Stimulated activated naive CD4-positive, alpha-beta T cell (primary cell): ENCODE data around the gene GIN1.
"Not testable (repeated sequence)": the region's sequence is repeated elsewhere in the genome, so short reads cannot be mapped to it uniquely, and the experiment has no call there.

Experiments
- DNase-seq, 6 experiments: peaks; one replicate each; lab custom pipeline; 2025; lab: John Stamatoyannopoulos, UW

The GIN1 gene

DNA sequence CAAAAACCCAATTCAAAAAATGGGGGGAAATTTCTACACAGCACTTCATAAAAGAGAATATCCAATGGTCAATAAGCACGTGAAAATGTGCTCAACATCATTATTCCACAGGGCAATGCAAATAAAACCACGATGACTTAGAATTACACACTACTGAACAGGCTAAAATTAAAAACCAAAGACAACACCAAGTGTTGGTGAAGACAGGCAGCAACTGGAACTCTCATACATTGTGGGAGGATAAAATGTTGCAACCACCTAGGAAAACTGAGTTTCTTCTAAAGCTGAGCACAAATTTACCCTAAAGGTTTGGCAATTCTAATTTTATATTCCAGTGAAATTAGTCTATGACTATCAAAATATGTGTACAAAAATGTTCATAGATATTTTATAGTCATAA lies 9.5 kb downstream of the GIN1 start:
- DNase-seq = no peak

DNA sequence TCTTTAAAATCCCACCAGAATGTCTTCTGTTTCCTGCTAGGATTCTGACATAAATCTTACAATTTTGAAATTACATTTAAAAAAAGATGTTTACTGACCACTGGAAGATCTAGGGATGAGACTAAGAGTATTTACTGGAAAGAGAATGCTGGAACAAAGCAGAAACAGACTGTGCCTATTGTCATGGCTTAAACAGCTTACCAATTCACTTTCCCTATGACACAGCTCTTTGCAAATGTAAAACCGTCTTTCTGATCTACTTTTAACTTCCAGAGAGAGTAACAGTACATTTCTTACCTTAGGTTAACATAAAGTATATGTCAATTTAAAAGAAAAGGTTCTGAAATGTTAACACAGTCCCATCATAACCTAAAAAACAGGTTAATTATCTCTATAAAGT lies 10.7 kb downstream of the GIN1 start:
- no peak for DNase-seq

DNA sequence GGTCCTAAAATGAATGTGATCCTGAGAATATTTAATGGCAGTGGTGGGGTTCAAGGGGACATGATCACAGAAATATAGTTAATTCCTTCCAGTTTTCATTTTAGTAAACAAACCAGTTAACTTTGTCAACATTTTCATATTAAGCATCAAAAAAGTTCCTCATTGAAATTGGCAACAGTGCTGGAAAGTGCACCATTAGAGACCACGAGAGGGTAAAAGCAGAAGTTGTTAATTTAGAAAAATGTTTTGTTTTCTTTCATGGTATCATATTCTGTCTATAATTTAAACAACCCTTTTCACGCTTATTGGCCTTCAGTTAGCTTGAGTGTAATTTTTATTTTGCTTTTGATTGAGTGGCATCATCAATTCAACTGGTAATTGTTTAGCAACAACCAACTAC lies 11.9 kb downstream of the GIN1 start:
- no peak for DNase-seq

DNA sequence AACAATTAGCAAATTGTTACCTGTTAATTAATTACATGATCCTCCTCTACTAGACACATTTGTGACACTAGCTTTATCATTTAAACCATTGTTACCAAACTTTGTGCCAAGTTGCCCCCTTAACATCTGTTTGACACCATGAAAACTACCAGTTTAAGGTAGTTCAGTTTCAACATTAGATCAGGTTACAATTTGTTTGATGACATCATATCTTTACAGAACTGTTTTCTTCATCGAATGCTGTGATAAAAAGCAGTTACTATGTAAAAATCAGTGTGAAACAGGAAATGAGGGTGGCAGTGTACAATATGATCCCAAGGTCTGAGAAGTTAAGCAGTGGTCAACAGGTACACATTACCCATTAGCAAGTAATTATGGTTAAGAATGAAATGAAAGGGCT lies 17.7 kb downstream of the GIN1 start:
- no peak for DNase-seq

DNA sequence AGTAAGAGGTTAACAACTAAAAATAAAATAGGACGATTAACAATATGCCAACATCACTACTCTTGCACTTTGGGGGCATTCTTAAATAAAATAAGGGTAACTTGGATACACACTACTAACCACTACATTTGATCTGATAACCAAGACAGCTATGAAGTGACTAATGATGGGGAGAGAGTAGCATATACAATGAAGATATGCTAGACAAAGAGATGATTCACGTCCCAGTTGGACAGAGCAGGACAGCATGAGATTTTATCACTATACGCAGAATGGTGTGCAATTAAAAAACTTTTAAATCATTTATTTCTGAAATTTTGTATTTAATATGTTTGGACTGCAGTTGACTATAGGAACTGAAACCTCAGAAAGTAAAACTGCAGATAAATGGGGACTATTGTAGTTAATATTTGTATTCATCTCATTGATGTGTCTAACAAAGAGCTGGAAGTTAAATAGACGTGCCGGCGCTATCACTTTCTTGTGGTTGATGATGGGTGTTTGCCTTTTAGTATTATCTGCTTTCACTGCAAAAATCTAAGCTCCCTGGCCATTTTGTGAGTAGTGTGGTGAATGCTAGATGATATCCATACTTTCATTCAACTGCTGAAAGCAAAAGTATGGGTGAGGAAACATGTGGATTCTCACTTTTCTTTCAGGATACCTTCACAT lies 18.7 kb downstream of the GIN1 start:
- DNase-seq = no peak

DNA sequence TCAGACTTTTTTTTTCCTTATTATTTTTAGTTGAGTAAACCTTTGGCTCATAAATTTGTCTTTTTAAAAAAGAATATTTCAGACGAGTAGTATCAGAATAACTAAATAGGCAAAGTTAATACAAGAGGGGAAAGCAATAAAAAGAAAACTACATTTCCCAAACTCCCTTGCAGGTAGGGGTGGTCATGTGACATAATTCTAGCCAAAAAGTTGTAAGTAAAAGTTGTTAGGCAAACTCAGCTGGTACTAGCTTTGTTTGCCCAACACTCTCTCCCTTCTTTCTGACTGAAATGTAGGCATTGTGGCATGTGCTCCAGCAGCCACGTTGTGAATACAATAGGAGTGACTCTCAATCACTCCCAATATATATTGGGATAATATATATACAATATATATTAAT lies 20.9 kb downstream of the GIN1 start:
- no peak for DNase-seq

DNA sequence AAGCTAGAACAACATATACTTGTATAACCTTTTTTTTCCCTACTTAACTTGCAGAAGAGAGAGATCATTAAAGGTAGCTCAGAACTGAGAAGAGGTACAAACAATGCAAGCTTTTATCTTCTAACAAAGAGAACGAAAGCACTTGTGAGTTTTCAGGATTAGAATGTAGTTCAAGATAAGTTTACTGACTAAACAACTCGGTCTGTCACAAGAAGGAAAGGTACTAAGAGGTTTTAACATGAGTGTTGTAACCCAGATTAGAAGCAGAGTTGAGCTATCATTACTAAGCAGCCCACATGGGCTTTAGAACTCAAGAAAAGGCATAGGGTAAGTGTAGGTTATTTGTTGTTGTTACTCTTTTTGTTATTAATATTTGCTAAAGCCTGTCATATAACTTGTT lies 25.2 kb downstream of the GIN1 start:
- DNase-seq = no peak

DNA sequence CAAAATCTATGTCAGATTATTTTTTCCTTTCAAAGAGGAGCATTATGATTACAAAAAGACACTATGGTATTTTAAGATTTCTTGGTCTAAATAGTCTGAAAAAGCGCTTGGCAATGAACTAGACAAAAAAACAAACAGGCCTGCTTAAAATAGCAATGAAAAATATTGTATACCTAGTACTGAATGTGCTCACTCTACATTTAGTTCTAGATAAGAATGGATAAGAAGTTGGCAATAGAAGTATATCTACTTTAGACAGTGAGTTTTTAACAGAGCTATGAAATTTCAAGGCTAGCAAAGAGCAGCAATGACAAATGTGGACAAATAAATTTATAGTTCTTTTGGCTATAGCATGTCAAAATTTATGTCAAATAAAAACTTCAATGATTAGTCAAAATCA lies 26.2 kb downstream of the GIN1 start:
- no peak for DNase-seq

DNA sequence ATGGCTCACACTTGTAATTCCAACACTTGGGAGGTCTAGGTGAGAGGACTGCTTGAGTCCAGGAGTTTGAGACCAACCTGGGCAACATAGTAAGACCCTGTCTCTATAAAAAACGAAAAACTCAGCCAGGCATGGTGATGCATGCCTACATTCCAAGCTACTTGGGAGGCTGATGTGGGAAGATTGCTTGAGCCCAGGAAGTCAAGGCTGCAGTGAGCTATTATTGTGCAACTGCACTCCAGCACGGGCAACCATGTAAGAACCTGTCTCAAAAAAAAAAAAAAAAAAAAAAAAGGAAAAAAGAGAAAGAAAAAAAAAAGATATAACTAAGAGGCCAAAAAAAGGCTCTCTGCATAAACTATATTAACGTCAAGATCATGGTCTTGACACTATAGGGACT lies 27.3 kb downstream of the GIN1 start:
- no peak for DNase-seq

DNA sequence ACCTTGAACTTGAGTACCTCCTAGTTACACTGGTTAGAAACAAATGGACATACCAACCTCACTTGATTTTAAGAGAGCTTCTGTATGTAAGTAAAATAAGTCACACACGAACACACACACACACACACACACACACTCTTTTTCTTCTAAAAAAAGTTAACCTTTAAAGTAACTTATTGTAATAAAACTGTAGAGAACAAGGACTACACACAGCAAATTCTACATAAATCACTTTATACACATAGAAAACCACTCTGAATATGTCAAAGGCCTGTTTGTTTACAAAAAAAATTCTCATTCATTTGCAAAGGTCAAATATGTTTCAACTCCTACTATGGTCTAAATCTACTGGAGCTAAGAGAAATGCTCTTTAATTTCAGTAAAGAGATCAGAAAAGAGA lies 29.1 kb downstream of the GIN1 start:
- no peak for DNase-seq

DNA sequence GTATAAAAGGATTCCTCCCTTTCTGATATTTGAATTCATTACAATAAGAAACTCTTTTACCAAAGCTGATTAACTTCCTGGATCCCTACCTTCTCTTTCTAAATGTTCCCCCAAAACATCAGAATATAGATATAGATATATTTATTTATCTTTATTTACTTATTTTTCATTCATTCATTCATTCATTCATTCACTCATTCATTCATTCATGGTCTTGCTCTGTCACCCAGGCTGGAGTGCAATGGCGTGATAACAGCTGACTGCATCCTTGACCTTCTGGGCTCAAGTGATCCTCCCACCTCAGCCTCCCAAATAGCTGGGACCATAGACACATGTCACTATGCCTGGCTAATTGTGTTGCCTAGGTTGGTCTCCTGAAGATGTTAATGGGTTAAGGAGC lies 30.7 kb downstream of the GIN1 start:
- DNase-seq = no peak

DNA sequence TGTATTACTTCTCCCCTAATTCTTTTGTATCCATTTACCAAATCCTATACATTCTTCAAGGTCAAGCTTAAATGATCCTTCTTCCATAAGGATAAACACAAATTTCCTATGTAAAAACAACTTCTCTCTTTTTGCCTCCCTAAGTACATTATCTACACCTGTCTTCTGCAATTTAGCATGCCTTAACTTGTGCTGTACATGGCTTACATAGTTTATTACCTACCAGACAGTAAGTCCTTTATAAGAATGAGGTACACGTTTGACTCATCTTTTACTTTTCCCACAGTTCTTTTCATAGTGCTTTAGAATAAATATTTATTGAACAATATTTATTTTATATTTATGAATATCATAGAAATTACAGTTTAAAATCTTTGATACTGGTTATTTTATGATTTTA lies 33.4 kb downstream of the GIN1 start:
- DNase-seq = no peak

DNA sequence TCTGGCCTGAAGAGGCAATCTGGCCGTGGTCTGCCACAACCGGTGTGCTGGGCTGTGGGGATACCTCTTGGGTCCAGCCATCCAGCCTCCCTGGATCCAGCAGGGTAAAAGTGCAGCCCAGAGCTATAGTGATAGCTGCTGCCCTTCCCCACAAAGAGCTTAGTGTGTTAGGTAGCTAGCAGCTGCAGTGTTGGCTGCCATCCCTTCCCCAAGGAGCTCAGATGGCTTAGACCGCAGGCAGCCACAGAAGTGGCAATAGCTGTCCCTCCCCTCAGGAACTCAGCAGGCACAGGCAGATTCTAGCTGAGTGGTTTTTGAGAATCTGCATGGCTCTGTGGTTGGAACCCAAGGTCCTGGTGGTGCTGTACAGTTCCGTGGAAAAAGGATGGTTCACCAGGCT lies 40.1 kb downstream of the GIN1 start:
- DNase-seq = no peak

DNA sequence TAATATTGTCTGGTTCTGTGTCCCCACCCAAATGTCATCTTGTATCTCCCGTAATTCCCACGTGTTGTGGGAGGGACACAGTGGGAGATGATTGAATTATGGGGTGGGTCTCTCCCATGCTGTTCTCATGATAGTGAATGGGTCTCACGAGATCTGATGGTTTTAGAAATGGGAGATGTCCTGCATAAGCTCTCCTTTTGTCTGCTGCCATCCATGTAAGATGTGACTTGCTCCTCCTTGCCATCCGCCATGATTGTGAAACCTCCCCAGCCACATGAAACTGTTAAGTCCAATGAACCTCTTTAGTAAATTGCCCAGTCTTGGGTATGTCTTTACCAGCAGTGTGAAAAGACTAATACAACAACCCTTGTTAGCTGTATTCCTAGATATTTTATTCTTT lies 44.5 kb downstream of the GIN1 start:
- DNase-seq = no peak

DNA sequence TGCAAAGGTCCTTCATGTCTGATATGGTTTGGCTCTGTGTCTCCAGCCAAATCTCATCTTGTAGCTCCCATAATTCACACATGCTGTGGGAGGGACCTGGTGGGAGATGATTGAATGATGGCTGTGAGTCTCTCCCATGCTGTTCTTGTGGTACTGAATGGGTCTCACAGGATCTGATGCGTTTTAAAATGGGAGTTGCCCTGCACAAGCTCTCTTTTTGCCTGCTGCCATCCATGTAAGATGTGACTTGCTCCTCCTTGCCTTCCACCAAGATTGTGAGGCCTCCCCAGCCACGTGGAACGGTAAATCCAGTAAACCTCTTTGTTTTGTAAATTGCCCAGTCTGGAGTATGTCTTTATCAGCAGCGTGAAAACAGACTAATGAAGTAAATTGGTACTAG lies 46.4 kb downstream of the GIN1 start:
- DNase-seq = not testable (repeated sequence)

DNA sequence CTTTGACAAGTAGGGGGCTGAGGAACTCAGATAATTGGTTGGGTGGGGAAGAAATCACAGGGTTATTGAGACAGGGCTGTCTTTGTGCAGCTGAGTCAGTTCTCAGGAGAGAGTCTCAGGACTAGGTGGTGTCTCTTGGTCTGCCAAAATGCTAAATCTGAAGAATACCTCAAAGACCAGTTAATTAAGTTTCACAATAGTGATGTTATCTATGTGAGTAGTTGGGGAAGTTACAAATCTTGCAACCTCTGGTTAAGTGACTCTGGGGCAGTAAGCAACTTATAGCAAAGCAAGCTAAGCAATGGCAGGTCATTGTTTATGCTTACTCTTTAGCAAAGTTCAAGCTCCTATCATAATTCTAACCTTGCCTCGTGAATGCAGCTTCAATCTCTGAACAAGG lies 53.6 kb downstream of the GIN1 start:
- no peak for DNase-seq

DNA sequence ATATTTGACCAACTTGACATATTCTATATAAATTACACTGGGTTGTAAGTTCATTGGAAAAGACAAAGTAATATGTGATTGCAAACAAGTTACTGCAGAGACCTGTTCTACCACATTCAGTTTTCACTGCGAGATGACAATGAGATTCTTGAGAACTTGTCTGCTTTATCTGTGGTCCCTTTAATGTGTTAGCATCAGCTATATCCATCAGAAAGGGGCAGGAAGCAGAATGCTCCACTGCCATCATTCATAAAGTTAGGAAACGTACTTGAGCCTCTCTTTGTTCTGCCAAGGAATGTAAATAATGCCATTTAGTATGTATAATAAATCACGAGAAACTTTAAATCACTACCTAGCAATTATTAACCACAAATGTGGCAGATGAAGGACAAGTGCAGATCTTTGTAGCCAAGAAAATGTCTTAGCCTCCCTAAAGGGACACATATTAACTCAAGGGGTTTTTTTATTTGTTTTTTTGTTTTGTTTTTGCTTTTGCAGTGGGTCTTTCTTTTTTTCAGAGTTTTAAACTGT lies 59.4 kb downstream of the GIN1 start:
- DNase-seq = no peak

DNA sequence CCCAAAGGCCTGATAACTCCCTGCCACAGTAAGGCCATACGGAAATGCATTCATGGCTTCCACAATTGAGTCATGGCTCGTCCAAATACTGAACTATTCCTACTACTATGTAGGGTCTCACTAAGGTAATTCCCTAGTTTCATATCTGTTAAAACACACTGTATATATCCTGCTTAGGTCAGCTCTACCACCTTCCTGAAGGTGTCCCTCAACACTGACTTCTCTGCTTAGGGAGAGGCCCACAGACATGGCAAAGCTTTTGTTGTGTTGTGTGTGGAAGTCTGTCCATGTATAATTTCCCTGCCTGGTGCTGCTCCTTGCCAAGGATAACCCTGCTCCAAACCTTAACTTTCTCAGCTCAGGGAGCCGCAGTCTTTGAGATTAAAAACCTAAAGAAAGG lies 60.4 kb downstream of the GIN1 start:
- DNase-seq = no peak

DNA sequence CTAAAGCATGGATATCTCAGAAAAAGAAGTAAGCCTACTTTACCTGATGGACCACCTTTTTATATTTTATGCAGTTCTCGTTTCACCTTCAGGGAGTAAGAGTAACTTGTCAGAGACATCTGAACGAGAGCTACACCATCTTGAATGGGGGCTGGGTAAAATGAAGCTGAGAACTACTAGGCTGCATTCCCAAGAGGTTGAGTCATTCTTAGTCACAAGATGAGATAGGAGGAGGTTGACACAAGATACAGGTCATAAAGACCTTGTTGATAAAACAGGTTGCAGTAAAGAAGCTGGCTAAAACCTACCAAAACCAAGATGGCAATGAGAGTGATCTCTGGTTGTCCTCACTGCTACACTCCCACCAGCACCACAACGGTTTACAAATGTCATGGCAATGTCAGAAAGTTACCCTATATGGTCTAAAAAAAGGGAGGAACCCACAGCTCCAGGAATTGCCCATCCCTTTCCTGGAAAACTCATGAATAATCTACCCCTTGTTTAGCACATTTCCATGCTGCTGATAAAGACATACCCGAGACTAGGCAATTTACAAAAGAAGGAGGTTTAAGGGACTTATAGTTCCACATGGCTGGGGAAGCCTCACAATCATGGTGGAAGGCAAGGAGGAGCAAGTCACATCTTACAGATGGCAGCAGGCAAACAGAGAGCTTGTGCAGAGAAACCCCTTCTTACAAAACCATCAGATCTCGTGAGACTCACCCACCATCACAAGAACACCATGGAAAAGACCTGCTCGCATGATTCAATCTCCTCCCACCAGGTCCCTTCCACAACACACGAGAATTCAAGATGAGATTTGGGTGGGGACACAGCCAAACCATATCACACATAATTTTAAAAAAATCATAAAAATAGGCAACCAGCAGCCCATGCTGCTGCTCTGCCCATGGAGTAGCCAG lies 62.5 kb downstream of the GIN1 start:
- DNase-seq = no peak

DNA sequence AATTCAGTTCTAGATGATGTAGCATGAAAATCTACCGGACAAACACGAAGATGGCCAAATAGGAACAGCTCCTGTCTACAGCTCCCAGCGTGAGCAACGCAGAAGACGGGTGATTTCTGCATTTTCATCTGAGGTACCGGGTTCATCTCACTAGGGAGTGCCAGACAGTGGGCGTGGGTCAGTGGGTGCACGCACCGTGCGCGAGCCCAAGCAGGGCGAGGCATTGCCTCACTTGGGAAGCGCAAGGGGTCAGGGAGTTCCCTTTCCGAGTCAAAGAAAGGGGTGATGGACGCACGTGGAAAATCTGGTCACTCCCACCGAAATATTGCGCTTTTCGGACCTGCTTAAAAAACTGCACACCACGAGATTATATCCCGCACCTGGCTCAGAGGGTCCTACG lies 73.2 kb downstream of the GIN1 start:
- DNase-seq = not testable (repeated sequence)

DNA sequence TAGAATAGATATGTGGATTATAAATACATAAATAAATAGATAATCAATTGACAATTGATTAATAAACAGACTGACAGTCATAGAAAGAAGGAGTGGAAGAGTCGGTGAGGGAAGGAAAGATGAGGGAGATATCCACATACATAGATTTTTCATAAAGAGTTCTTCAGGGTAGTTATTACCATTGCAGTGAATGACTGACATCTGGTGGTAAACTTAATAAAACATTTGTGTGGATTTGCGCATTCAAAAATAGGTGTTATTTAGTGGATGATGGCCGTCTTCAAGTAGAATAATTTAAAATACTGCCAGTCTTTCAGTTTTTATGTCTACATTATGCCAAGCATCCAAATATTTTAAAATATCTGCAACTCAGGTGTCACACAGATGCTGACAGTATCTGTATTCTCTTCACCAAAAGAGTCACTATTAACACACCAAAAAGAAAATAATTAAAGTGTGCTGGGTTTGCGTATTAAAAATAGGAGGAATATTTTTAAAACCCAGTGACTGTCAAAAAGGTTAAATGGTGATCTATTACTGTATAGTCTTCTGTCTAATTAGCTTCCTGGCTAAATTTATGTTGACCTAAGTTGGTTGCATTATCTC lies 78.8 kb downstream of the GIN1 start:
- peak in 1 of 6 experiments; percentile 6 for DNase-seq

DNA sequence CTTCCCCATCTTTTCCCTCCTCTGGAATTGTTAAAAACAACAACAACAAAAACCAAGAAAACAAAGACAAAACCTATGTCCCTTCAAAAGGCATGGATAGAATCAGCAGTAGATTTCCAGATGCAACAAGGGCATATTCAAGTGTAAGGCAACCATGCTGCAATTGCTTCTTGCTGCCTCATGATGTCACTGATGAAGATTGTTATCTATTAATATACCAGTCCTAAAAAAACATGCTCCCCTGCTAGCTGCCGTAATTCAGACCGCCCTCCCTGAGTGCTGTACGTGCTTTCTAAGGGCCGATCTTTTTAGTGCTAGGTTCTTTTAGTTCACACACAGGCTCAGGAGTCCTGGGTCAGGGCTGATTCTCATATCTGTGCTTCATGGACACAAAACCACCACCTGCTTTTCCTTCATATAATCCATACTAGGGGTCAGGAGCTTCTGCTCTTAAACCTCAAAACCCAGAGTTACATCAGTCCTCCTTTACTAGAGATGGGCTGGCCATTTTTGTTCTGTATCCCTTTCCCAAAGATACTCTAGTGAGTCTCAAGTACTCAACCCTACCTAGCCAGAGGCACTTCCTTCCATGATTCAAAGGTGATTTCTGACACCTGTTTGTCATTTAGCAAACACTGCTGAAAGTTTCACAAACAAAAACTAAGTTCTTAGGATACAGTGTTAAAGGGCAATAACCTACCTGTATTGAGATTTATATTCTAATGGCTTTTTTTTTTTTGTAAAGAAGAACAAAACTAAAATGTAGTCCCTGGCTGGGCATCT lies 82.1 kb downstream of the GIN1 start:
- DNase-seq = no peak
